Endodermal cell (in vitro differentiated cells): ENCODE data around the gene ZMIZ1. TPM values are rescaled to one million over a fixed set of nuclear protein-coding genes. Genes with fewer than 3 reads are reported as not detected.
A peak's percentile ranks its signal among the peaks of the same experiment; 100 is the strongest.

Experiments
- DNase-seq: peaks from one replicate; pipeline ENCODE4 v3.0.0-alpha.2; 2017
- H3K27ac ChIP-seq: 2 replicates; pipeline ENCODE4 v1.5.1; 2013; ENCODE audit warnings: mild to moderate bottlenecking, low read depth, low read length, moderate library complexity
- H3K27me3 ChIP-seq: 2 replicates; pipeline ENCODE4 v1.6.1; 2013; ENCODE audit warnings: mild to moderate bottlenecking, low read length, moderate library complexity; ENCODE audit not compliant: insufficient read depth, control insufficient read depth, poor library complexity, severe bottlenecking
- H3K36me3 ChIP-seq: 2 replicates; pipeline ENCODE4 v1.7.0; 2013; ENCODE audit warnings: mild to moderate bottlenecking, low read length, moderate library complexity; ENCODE audit not compliant: control insufficient read depth, insufficient read depth
- H3K4me1 ChIP-seq: one replicate; pipeline ENCODE4 v1.7.0; 2013; ENCODE audit warnings: low read length; ENCODE audit not compliant: control insufficient read depth, insufficient read depth
- H3K4me3 ChIP-seq: 2 replicates; pipeline ENCODE4 v1.5.1; 2013; ENCODE audit warnings: mild to moderate bottlenecking, low read length, moderate library complexity
- H3K9ac ChIP-seq: 2 replicates; pipeline ENCODE4 v1.6.1; 2013; ENCODE audit warnings: mild to moderate bottlenecking, low read length, moderate library complexity; ENCODE audit not compliant: poor library complexity, severe bottlenecking; ENCODE audit errors: extremely low read depth
- H3K9me3 ChIP-seq: 2 replicates; pipeline ENCODE4 v1.6.1; 2013; ENCODE audit warnings: mild to moderate bottlenecking, low read length, moderate library complexity; ENCODE audit not compliant: control insufficient read depth
- H3K27ac Mint-ChIP-seq: 2 replicates; pipeline ENCODE4 v1.8.0; 2020; ENCODE audit warnings: mixed read lengths
- H3K27me3 Mint-ChIP-seq: 2 replicates; pipeline ENCODE4 v1.8.0; 2021; ENCODE audit warnings: mild to moderate bottlenecking, mixed read lengths; ENCODE audit not compliant: insufficient read depth
- H3K36me3 Mint-ChIP-seq: 2 replicates; pipeline ENCODE4 v1.8.0; 2020; ENCODE audit warnings: low read depth, mixed read lengths
- H3K4me1 Mint-ChIP-seq: 2 replicates; pipeline ENCODE4 v1.8.0; 2020; ENCODE audit warnings: mixed read lengths
- H3K4me3 Mint-ChIP-seq: 2 replicates; pipeline ENCODE4 v1.8.0; 2020; ENCODE audit warnings: mild to moderate bottlenecking, moderate library complexity, mixed read lengths
- H3K9me3 Mint-ChIP-seq: 2 replicates; pipeline ENCODE4 v1.8.0; 2020; ENCODE audit warnings: mild to moderate bottlenecking, mixed read lengths
- WGBS, 2 experiments: methylation state at CpG; one replicate each; pipeline versions ENCODE4 v1.1.5 to v1.1.7; 2013; ENCODE audit warnings: missing lambda C conversion rate in 2 of 2, mixed read lengths in 1 of 2; ENCODE audit not compliant: insufficient coverage in 1 of 2, insufficient read length in 1 of 2; 5-methylcytosine and 5-hydroxymethylcytosine counted together
- long read RNA-seq, 4 experiments: library from polyadenylated mRNA in 2 of 4; library from RNA in 1 of 4; library from capped mRNA in 1 of 4; stranded (forward) in 3 of 4; unstranded in 1 of 4; transcript quantifications; one replicate each; pipeline ENCODE4 v2.0.0, GENCODE V29; 2020 to 2021; ENCODE audit warnings: inconsistent platforms in 1 of 4
- polyA plus RNA-seq, 2 experiments: library from polyadenylated mRNA; stranded (reverse); fragments of 50-300 nt; gene quantifications; one replicate each; pipeline ENCODE4 v1.2.3, GENCODE V29; 2013
- total RNA-seq, 2 donors: library from RNA; stranded (reverse); fragmentation: NEBNext Ultra II Directional in 1 of 2; extraction: Animal tissue kit (Norgen Biotek cat#: 25700) in 1 of 2; gene quantifications; 2 replicates in 1 of 2; 3 replicates in 1 of 2; pipeline ENCODE4 v1.2.1, GENCODE V29; 2021
- TF ChIP-seq, protein P1 (sequence below): fragments of 200-600 bp; sonication (generic); conservative IDR thresholded peaks from 2 replicates; pipeline ENCODE4 v1.5.0; 2021; ENCODE audit warnings: antibody characterized with exemption, mild to moderate bottlenecking

Gene ZMIZ1, protein sequence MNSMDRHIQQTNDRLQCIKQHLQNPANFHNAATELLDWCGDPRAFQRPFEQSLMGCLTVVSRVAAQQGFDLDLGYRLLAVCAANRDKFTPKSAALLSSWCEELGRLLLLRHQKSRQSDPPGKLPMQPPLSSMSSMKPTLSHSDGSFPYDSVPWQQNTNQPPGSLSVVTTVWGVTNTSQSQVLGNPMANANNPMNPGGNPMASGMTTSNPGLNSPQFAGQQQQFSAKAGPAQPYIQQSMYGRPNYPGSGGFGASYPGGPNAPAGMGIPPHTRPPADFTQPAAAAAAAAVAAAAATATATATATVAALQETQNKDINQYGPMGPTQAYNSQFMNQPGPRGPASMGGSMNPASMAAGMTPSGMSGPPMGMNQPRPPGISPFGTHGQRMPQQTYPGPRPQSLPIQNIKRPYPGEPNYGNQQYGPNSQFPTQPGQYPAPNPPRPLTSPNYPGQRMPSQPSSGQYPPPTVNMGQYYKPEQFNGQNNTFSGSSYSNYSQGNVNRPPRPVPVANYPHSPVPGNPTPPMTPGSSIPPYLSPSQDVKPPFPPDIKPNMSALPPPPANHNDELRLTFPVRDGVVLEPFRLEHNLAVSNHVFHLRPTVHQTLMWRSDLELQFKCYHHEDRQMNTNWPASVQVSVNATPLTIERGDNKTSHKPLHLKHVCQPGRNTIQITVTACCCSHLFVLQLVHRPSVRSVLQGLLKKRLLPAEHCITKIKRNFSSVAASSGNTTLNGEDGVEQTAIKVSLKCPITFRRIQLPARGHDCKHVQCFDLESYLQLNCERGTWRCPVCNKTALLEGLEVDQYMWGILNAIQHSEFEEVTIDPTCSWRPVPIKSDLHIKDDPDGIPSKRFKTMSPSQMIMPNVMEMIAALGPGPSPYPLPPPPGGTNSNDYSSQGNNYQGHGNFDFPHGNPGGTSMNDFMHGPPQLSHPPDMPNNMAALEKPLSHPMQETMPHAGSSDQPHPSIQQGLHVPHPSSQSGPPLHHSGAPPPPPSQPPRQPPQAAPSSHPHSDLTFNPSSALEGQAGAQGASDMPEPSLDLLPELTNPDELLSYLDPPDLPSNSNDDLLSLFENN
- 10 to 100 TPM; 65.3 to 67.5 TPM for total RNA-seq
- polyA plus RNA-seq (2013, experiment 1 of 2) = 77.5 TPM
- polyA plus RNA-seq (2013, experiment 2 of 2) = 68.6 TPM
- long read RNA-seq, experiment 1, partial matches to known transcripts = 29 of 30 reads
- long read RNA-seq, experiment 1, other reads (novel, unspliced or antisense) = 1 of 30 reads
- long read RNA-seq, experiment 2, full-length matches to known transcripts = 5 of 63 reads
- long read RNA-seq, experiment 2, partial matches to known transcripts = 17 of 63 reads
- long read RNA-seq, experiment 2, other reads (novel, unspliced or antisense) = 41 of 63 reads
- long read RNA-seq, experiment 3, partial matches to known transcripts = 31 of 34 reads
- long read RNA-seq, experiment 3, other reads (novel, unspliced or antisense) = 3 of 34 reads
- long read RNA-seq, experiment 4 = 0 reads

DNA sequence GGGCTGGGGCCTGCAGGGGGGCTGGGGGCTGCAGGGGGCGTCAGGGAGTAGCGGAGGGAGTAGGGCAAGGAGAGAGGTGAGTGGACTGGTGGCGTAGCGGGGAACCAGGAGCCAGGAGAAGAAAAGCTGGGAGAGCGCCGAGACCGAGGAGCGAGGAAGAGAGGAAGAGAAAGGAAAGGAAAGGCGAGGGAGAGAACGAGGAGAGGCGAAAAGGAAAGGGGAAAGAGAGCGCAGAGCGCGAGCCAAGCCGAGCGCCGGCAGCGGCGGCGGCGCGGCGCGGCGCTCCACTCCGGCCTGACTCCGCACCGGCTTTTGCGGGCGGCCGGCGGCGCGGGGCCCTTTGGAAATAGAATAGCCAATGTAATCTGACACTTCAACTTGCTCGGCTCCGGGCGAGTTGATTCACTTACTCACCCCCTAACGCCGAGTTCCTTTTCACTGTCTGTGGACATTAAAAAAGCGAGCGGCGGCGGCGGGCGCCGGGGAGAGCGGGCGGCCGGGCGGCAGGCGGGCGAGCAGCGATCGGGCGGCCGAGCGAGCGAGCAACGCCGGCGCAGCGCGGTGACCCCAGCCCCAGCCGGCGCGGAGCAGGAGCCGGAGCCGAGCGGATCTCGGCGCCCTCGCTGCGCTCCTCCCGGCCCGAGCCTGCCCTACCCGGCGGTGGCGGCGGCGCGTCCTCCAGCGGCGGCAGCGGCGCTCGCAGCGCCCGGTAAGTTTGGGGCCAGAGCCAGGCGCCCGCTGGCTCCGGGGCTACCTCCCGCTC lies at the start of gene ZMIZ1:
ZMIZ1 (plus strand) TSS at position 405 of the 763 bp plus-strand sequence. CDS start 132,667 bp downstream, outside the sequence.
- H3K9ac ChIP-seq = peak within 1 kb of the TSS; percentile 81
- Mint-ChIP-seq H3K4me3 (peak within 1 kb of the TSS; percentile 98), H3K27ac (peak within 1 kb of the TSS; percentile 91), H3K9me3 (no peaks in the 10 kb centered on the region), H3K36me3 (no peaks in the 10 kb centered on the region), H3K27me3 (peaks cover 3% of the 10 kb centered on the region), H3K4me1 (peaks cover 42% of the 10 kb centered on the region)
- peak; percentile 95 for DNase-seq
- peaks cover 7% of the 10 kb centered on the region for H3K4me1 ChIP-seq
- peak within 1 kb of the TSS; percentile 90 for H3K27ac ChIP-seq
- no peaks in the 10 kb centered on the region for H3K27me3 ChIP-seq
- WGBS, 2 experiments = 0 to 1% methylated on average over 33 to 92 of the region's 92 CpGs
- TF ChIP-seq, protein P1, sequence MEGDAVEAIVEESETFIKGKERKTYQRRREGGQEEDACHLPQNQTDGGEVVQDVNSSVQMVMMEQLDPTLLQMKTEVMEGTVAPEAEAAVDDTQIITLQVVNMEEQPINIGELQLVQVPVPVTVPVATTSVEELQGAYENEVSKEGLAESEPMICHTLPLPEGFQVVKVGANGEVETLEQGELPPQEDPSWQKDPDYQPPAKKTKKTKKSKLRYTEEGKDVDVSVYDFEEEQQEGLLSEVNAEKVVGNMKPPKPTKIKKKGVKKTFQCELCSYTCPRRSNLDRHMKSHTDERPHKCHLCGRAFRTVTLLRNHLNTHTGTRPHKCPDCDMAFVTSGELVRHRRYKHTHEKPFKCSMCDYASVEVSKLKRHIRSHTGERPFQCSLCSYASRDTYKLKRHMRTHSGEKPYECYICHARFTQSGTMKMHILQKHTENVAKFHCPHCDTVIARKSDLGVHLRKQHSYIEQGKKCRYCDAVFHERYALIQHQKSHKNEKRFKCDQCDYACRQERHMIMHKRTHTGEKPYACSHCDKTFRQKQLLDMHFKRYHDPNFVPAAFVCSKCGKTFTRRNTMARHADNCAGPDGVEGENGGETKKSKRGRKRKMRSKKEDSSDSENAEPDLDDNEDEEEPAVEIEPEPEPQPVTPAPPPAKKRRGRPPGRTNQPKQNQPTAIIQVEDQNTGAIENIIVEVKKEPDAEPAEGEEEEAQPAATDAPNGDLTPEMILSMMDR = peak; percentile 37
- H3K9me3 ChIP-seq = no peaks in the 10 kb centered on the region
- H3K36me3 ChIP-seq = no peaks in the 10 kb centered on the region
- H3K4me3 ChIP-seq = peak within 1 kb of the TSS; percentile 93

DNA sequence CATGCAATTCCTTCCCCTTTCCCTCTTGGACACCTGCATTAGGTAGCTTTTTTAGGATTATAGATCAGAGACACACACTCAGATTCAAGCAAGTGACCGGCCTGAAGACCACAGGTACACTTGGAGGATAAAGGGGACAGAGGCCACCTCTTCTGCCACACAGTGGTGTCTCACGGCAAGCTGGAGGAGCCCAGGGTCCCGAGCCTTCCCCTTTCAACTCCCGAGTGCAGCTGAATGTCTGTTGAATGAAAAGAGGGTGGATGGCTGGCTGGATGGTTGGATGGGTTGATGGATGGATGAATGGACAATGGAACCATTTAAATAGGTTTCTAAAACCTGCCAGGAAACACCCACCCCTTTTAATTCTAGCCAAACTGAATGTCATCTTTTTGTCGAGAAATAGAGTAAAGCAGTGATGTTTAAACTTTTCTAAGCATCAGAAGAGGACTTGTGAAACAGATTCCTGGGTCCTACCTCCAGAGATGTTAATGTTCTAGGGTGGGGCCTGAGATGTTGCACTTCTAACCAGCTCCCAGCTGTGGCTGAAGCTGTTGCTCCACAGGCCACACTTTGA lies 49.2 kb upstream of the ZMIZ1 start:
- 87 to 89% methylated on average over 2 to 5 of the region's 5 CpGs for WGBS, 2 experiments
- no peaks in the 10 kb centered on the region for H3K9me3 Mint-ChIP-seq
- Histone ChIP-seq H3K4me3 (no peak overlapping the region), H3K36me3 (no peaks in the 10 kb centered on the region), H3K4me1 (peaks cover 13% of the 10 kb centered on the region), H3K9ac (no peak overlapping the region), H3K27ac (no peak overlapping the region), H3K9me3 (peaks cover 3% of the 10 kb centered on the region), H3K27me3 (no peaks in the 10 kb centered on the region)
- H3K4me1 Mint-ChIP-seq = peaks cover 32% of the 10 kb centered on the region
- TF ChIP-seq, protein P1 = no peak
- H3K36me3 Mint-ChIP-seq = no peaks in the 10 kb centered on the region
- no peaks in the 10 kb centered on the region for H3K27me3 Mint-ChIP-seq
- H3K4me3 Mint-ChIP-seq = no peak overlapping the region
- no peak overlapping the region for H3K27ac Mint-ChIP-seq
- DNase-seq = peak; percentile 18
